ENCODE data around the gene GPR135. TPM values are rescaled to one million over a fixed set of nuclear protein-coding genes. Genes with fewer than 3 reads are reported as not detected.

Gene GPR135
- total RNA-seq, 8 experiments from 2014 or later = 1.8 to 15.5 (median 4.3) TPM

GRCh38 chr14:59484639-59485175 lies 19.5 kb upstream of the GPR135 start:
- H3K4me3 ChIP-seq = peak overlapping the region; percentile 61 to 89 (median 80)
- peak overlapping the region; percentile 65 to 96 for H3K27ac ChIP-seq
- peaks cover 10 to 12% of the 10 kb centered on the region in 2 donors for H3K4me1 ChIP-seq (replicated peaks in 1 of 2)
- in situ Hi-C loops (cut with MboI; ENCODE audit: low pct_unique_long_range_greater_than_20kb in 2 of 9, low sequenced_read_pairs in 9 of 9, unreplicated experiment in 9 of 9) = no loop called here
- peak; percentile 29 to 53 (median 47) for ATAC-seq (replicated peaks in 6 of 8)
- WGBS, 10 experiments = 0 to 3% (median 0%) methylated on average over 1 to 15 of the region's 32 CpGs

GRCh38 chr14:59483819-59484638 lies 18.8 kb upstream of the GPR135 start, which contains the start of the genes JKAMP and L3HYPDH:
TSS of gene JKAMP (plus strand) at chr14:59484517. CDS start at chr14:59484590, 73 bp downstream.
TSS of gene L3HYPDH (minus strand) at chr14:59484408. CDS start at chr14:59484316, 92 bp downstream.
- Histone ChIP-seq H3K4me1 (replicated peaks in 1 of 2) (peaks cover 10 to 12% of the 10 kb centered on the region in 2 donors), H3K27ac (peak within 1 kb of the TSS; percentile 84 to 96), H3K4me3 (peak within 1 kb of the TSS; percentile 61 to 89 (median 80))
- in situ Hi-C loops (cut with MboI; ENCODE audit: low pct_unique_long_range_greater_than_20kb in 2 of 9, low sequenced_read_pairs in 9 of 9, unreplicated experiment in 9 of 9) = no loop called here
- 0 to 7% (median 1%) methylated on average over 3 to 20 of the region's 92 CpGs; no CpG with 5 or more reads in 6 of the 10 experiments for WGBS, 10 experiments
- peak; percentile 76 to 94 (median 92) for ATAC-seq (replicated peaks in 6 of 8)

GRCh38 chr14:59483363-59483762 lies 18.2 kb upstream of the GPR135 start:
- peak in 5 of 8 experiments; percentile 0 to 21 (median 3) for ATAC-seq (replicated peaks in 6 of 8)
- in situ Hi-C loops (cut with MboI; ENCODE audit: low pct_unique_long_range_greater_than_20kb in 2 of 9, low sequenced_read_pairs in 9 of 9, unreplicated experiment in 9 of 9) = no loop called here
- peak overlapping the region; percentile 84 to 96 for H3K27ac ChIP-seq
- peaks cover 10 to 12% of the 10 kb centered on the region in 2 donors for H3K4me1 ChIP-seq (replicated peaks in 1 of 2)
- WGBS, 10 experiments = 0 to 1% (median 0%) methylated on average over 4 to 14 of the region's 16 CpGs; no CpG with 5 or more reads in 2 of the 10 experiments
- H3K4me3 ChIP-seq = peak overlapping the region; percentile 61 to 89 (median 80)

GRCh38 chr14:59482541-59483331 lies 17.6 kb upstream of the GPR135 start:
- in situ Hi-C loops (cut with MboI; ENCODE audit: low pct_unique_long_range_greater_than_20kb in 2 of 9, low sequenced_read_pairs in 9 of 9, unreplicated experiment in 9 of 9) = no loop called here
- no peak overlapping the region for H3K27ac ChIP-seq
- H3K4me1 ChIP-seq (replicated peaks in 1 of 2) = peaks cover 10 to 12% of the 10 kb centered on the region in 2 donors
- WGBS, 10 experiments = 0 to 100% (median 47%) methylated on average over 1 to 5 of the region's 6 CpGs; no CpG with 5 or more reads in 2 of the 10 experiments
- H3K4me3 ChIP-seq = peak overlapping the region; percentile 61 to 89 (median 80)
- peak in 3 of 8 experiments; percentile 1 to 3 (median 2) for ATAC-seq (replicated peaks in 6 of 8)

- no peak overlapping the region for H3K27ac ChIP-seq
Observed at GRCh38 chr14:59481871-59482540, 16.8 kb upstream of the GPR135 start.

DNA sequence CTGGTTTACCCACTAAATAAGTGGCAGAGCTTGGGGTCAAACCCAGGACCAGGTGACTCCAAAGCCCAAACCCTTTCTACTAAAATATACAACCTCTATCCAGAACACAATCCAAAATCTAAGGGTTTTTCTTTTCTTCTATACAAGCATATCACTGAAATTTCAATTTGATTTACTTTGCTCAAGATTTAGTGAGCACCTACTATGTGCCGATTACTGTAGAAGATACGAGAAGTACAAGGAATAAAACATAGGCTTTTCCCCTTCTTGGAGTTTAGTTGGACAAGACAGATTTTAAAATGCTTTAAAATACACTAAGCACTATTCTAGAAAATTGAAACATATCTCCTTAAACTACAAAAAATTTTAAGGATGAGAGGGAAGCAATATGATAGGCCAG lies 16.2 kb upstream of the GPR135 start:
- H3K27ac ChIP-seq = no peak overlapping the region
- WGBS, 10 experiments = 80 to 100% (median 100%) methylated on average over 1 to 2 of the region's 2 CpGs; no CpG with 5 or more reads in 1 of the 10 experiments
- ATAC-seq (replicated peaks in 6 of 8) = no peak
- peak overlapping the region in 1 of 5 donors; percentile 89 for H3K4me3 ChIP-seq
- in situ Hi-C loops (cut with MboI; ENCODE audit: low pct_unique_long_range_greater_than_20kb in 2 of 9, low sequenced_read_pairs in 9 of 9, unreplicated experiment in 9 of 9) = no loop called here
- peaks cover 10 to 12% of the 10 kb centered on the region in 2 donors for H3K4me1 ChIP-seq (replicated peaks in 1 of 2)

More at GRCh38 chr14:59481871-59482540, 16.8 kb upstream of the GPR135 start:
- 0 to 94% (median 40%) methylated on average over 1 to 2 of the region's 2 CpGs; no CpG with 5 or more reads in 3 of the 10 experiments for WGBS, 10 experiments
- Histone ChIP-seq H3K4me3 (peak overlapping the region in 3 of 5 donors; percentile 71 to 89 (median 80)), H3K4me1 (replicated peaks in 1 of 2) (peaks cover 10 to 12% of the 10 kb centered on the region in 2 donors)
- in situ Hi-C loops (cut with MboI; ENCODE audit: low pct_unique_long_range_greater_than_20kb in 2 of 9, low sequenced_read_pairs in 9 of 9, unreplicated experiment in 9 of 9) = no loop called here
- ATAC-seq (replicated peaks in 6 of 8) = no peak

GRCh38 chr14:59480166-59480565 lies 15.0 kb upstream of the GPR135 start:
- WGBS, 10 experiments = 40 to 80% methylated on average over 1 of the region's 1 CpG; no CpG with 5 or more reads in 8 of the 10 experiments
- peaks cover 6 to 7% of the 10 kb centered on the region in 2 donors for H3K4me1 ChIP-seq (replicated peaks in 1 of 2)
- ATAC-seq (replicated peaks in 6 of 8) = no peak
- no peak overlapping the region for H3K27ac ChIP-seq
- H3K4me3 ChIP-seq = no peak overlapping the region
- in situ Hi-C loops (cut with MboI; ENCODE audit: low pct_unique_long_range_greater_than_20kb in 2 of 9, low sequenced_read_pairs in 9 of 9, unreplicated experiment in 9 of 9) = no loop called here

GRCh38 chr14:59478540-59478939 lies 13.4 kb upstream of the GPR135 start:
- ATAC-seq (replicated peaks in 6 of 8) = no peak
- in situ Hi-C loops (cut with MboI; ENCODE audit: low pct_unique_long_range_greater_than_20kb in 2 of 9, low sequenced_read_pairs in 9 of 9, unreplicated experiment in 9 of 9) = no loop called here
- 73 to 100% (median 94%) methylated on average over 2 to 3 of the region's 3 CpGs; no CpG with 5 or more reads in 1 of the 10 experiments for WGBS, 10 experiments

DNA sequence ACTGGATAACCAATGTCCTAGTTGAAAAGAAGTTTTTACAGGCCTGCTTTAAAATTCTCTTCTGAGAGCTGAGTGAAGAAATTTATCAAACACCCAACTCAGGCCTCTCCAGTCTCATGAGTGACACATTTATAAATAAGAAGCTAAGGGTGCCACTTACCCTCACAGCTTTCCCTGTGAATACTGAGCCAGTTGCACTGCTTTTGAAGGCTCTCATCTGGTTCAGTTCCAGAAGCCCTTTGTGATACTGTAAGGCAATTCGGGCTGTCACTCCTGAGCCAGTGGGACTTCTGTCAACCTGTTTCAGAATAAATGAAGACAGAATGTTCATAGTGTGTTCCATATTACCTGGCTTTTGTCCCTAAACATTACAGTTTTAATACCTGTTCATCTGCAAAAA lies 10.5 kb upstream of the GPR135 start:
- H3K4me1 ChIP-seq (replicated peaks in 1 of 2) = no peaks in the 10 kb centered on the region
- no peak for ATAC-seq (replicated peaks in 6 of 8)
- in situ Hi-C loops (cut with MboI; ENCODE audit: low pct_unique_long_range_greater_than_20kb in 2 of 9, low sequenced_read_pairs in 9 of 9, unreplicated experiment in 9 of 9) = no loop called here
- no peak overlapping the region for H3K27ac ChIP-seq
- H3K4me3 ChIP-seq = no peak overlapping the region
- 80 to 100% (median 100%) methylated on average over 1 of the region's 1 CpG; no CpG with 5 or more reads in 4 of the 10 experiments for WGBS, 10 experiments

More at GRCh38 chr14:59478540-59478939, 13.4 kb upstream of the GPR135 start:
- H3K4me1 ChIP-seq (replicated peaks in 1 of 2) = peaks cover 6 to 7% of the 10 kb centered on the region in 2 donors
- H3K4me3 ChIP-seq = no peak overlapping the region
- no peak overlapping the region for H3K27ac ChIP-seq

GRCh38 chr14:59474172-59474571 lies 9.0 kb upstream of the GPR135 start:
- in situ Hi-C loops (cut with MboI; ENCODE audit: low pct_unique_long_range_greater_than_20kb in 2 of 9, low sequenced_read_pairs in 9 of 9, unreplicated experiment in 9 of 9) = loop anchor here in 1 of 9 experiments (25.0 kb wide), 1 partner anchor 337 kb away; no protein-coding TSS in a partner anchor
- 0 to 100% (median 91%) methylated on average over 1 of the region's 1 CpG; no CpG with 5 or more reads in 5 of the 10 experiments for WGBS, 10 experiments
- Histone ChIP-seq H3K4me3 (no peak overlapping the region), H3K27ac (no peak overlapping the region), H3K4me1 (replicated peaks in 1 of 2) (no peaks in the 10 kb centered on the region)
- no peak for ATAC-seq (replicated peaks in 6 of 8)

DNA sequence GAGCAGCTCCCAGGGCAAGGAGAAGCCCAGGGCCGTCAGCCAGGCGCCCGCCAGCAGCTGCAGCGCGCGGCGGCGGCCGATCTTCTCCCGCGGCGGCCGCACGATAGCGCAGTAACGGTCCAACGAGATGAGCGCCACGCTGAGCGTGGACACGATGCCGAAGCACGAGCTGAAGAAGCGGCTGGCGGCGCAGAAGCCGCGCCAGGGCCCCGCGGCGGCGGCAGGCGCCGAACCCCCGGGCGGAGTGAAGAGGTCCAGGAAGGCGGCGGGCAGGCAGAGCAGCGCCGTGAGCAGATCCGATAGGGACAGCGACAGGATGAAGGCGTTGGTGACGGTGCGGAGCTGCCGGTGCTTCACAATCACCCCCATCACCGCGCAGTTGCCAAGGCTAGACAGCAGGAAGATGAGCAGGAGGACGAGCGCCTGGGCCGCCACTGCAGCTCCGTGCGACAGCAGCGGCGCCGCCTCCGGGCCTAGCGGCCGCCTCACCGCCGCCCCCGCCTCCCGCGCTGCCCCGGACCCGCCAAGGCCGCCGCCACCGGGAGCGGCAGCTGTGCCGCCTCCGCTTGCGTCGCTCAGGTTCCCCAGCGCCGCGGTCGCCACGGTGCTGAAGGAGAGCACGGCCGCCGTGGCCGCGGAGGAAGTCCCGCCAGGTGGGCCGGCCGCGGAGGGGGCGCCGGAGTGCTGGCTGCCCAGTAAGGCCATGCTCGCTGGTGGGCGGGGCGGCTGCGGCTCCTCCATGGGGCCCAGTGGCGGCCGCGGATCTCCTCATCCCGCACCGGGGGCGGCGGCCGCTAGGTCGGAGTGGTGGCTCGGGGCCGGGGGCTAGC lies 479 bp downstream of the GPR135 start:
- Histone ChIP-seq H3K4me1 (replicated peaks in 1 of 2) (peaks cover 9 to 13% of the 10 kb centered on the region in 2 donors), H3K27ac (peak overlapping the region; percentile 69 to 80), H3K4me3 (peak overlapping the region; percentile 46 to 74 (median 56))
- in situ Hi-C loops (cut with MboI; ENCODE audit: low pct_unique_long_range_greater_than_20kb in 2 of 9, low sequenced_read_pairs in 9 of 9, unreplicated experiment in 9 of 9) = loop anchor here in 1 of 9 experiments (25.0 kb wide), 1 partner anchor 327 kb away; no protein-coding TSS in a partner anchor
- 4 to 25% (median 4%) methylated on average over 4 to 21 of the region's 105 CpGs; no CpG with 5 or more reads in 7 of the 10 experiments for WGBS, 10 experiments
- ATAC-seq (replicated peaks in 6 of 8) = peak; percentile 74 to 90 (median 83)

Data from motor neuron (in vitro differentiated cells).